Gastroesophageal sphincter (tissue), 4 donors: ENCODE data around the gene ETV6. TPM values are rescaled to one million over a fixed set of nuclear protein-coding genes. Genes with fewer than 3 reads are reported as not detected.
A peak's percentile ranks its signal among the peaks of the same experiment; 100 is the strongest.

ENCODE experiments used
- ATAC-seq: fragments of 150-250 bp; one replicate; pipeline ENCODE4 v1.9.1; 2016; ENCODE audit warnings: mild to moderate bottlenecking, moderate library complexity
- H3K27ac ChIP-seq, 4 donors: fragments of 200-600 bp; sonication (generic) in 3 of 4; 1 replicate in 3 of 4; 2 replicates in 1 of 4; pipeline ENCODE4 v1.5.1; 2016 to 2019
- H3K27me3 ChIP-seq: fragments of 200-600 bp; sonication (generic); one replicate; pipeline ENCODE4 v1.5.1; 2019
- H3K36me3 ChIP-seq, 2 donors: fragments of 200-600 bp; sonication (generic); one replicate each; pipeline ENCODE4 v1.5.1; 2019; ENCODE audit warnings: control low read depth in 1 of 2
- H3K4me1 ChIP-seq, 3 donors: fragments of 200-600 bp; sonication (generic); 1 replicate in 2 of 3; 2 replicates in 1 of 3; pipeline ENCODE4 v1.5.1; 2016 to 2019; ENCODE audit warnings: control low read depth in 2 of 3
- H3K4me3 ChIP-seq, 2 donors: fragments of 200-600 bp; sonication (generic); one replicate each; pipeline ENCODE4 v1.5.1; 2019; ENCODE audit warnings: mild to moderate bottlenecking in 1 of 2, moderate library complexity in 1 of 2
- H3K9me3 ChIP-seq, 3 donors: fragments of 200-600 bp; sonication (generic); one replicate each; pipeline ENCODE4 v1.5.1; 2017 to 2019; ENCODE audit warnings: control low read depth in 2 of 3
- EP300 ChIP-seq: sonication (generic); formaldehyde crosslinking; IDR thresholded peaks from one replicate; pipeline ENCODE4 v1.6.1; 2017; ENCODE audit warnings: antibody characterized with exemption, mild to moderate bottlenecking
- POLR2A ChIP-seq, 2 donors: fragments of 450-650 bp; IDR thresholded peaks; one replicate each; pipeline ENCODE4 v1.6.1; 2017; ENCODE audit warnings: antibody characterized with exemption in 2 of 2, mild to moderate bottlenecking in 2 of 2, moderate library complexity in 1 of 2
- POLR2AphosphoS5 ChIP-seq: sonication (generic); formaldehyde crosslinking; IDR thresholded peaks from one replicate; pipeline ENCODE4 v1.6.1; 2017; ENCODE audit warnings: antibody characterized with exemption
- WGBS, 2 donors: methylation state at CpG; one replicate each; pipeline ENCODE4 v1.1.5; 2018; ENCODE audit warnings: low coverage in 1 of 2; 5-methylcytosine and 5-hydroxymethylcytosine counted together
- total RNA-seq, 4 donors: library from RNA; depleted of rRNA; stranded (reverse); fragments of >200 nt; gene quantifications; one replicate each; pipeline ENCODE4 v1.1.0, GENCODE V29; 2016
- TF ChIP-seq, protein P1 (sequence below), 4 experiments: fragments of 200-600 bp in 2 of 4; fragments of 450-650 bp in 2 of 4; sonication (generic) in 1 of 4; IDR thresholded peaks; one replicate each; pipeline ENCODE4 v1.5.1; 2017 to 2019; ENCODE audit warnings: antibody characterized with exemption in 4 of 4, mild to moderate bottlenecking in 2 of 4, moderate library complexity in 2 of 4

ETV6 gene
- total RNA-seq, 4 donors from 2014 or later: 18.7 to 30.1 (median 21.1) TPM

DNA sequence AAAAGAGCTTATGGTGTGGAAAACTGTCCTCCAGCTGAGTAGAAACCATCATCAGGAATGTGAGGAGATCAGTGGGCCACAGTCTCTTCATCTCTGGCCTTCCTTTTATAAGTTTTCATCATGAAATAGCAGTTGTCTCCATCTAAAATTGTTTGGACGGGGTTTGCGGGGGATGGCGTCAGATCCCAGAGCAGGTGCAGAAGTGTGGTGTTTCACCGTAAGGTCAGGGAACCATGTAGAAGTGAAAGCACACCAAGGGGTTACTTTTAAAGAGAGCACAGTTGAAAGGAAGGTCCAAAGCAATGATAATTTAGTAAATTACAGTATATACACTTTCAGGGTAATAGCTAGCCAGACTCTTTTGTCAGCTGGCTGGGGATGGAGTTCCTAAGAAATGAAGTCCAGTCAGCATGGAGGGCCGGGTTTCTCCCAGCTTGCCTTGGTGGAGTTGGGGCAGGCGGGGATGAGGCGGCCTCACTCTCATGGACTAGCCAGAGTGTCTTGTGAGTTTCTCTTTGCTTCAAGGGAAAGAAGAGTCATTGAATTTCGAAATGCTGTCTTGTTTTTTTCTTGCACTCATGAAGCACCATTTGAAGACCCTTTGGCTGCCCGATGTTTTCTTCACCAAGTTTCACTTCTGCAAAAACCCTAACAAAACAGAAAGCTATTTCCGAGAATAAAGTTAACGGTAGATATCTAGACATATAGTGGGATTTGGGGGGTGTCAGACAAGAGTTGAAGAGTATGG lies 100.6 kb downstream of the ETV6 start:
- H3K27me3 ChIP-seq: no peaks in the 10 kb centered on the region
- no peaks in the 10 kb centered on the region for H3K36me3 ChIP-seq
- no peak for ATAC-seq
- peaks cover 15 to 87% (median 18%) of the 10 kb centered on the region in 3 donors for H3K4me1 ChIP-seq
- TF ChIP-seq EP300 (no peak), POLR2AphosphoS5 (no peak), POLR2A (IDR thresholded peaks at IDR 0.05) (no peak)
- TF ChIP-seq, protein P1, sequence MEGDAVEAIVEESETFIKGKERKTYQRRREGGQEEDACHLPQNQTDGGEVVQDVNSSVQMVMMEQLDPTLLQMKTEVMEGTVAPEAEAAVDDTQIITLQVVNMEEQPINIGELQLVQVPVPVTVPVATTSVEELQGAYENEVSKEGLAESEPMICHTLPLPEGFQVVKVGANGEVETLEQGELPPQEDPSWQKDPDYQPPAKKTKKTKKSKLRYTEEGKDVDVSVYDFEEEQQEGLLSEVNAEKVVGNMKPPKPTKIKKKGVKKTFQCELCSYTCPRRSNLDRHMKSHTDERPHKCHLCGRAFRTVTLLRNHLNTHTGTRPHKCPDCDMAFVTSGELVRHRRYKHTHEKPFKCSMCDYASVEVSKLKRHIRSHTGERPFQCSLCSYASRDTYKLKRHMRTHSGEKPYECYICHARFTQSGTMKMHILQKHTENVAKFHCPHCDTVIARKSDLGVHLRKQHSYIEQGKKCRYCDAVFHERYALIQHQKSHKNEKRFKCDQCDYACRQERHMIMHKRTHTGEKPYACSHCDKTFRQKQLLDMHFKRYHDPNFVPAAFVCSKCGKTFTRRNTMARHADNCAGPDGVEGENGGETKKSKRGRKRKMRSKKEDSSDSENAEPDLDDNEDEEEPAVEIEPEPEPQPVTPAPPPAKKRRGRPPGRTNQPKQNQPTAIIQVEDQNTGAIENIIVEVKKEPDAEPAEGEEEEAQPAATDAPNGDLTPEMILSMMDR (IDR thresholded peaks at IDR 0.05): no peak
- no peaks in the 10 kb centered on the region for H3K9me3 ChIP-seq
- WGBS, 2 donors: 67 to 96% methylated on average over 4 to 11 of the region's 11 CpGs
- H3K27ac ChIP-seq: peak overlapping the region in 3 of 4 donors; percentile 16 to 45 (median 22)
- H3K4me3 ChIP-seq: no peak overlapping the region

DNA sequence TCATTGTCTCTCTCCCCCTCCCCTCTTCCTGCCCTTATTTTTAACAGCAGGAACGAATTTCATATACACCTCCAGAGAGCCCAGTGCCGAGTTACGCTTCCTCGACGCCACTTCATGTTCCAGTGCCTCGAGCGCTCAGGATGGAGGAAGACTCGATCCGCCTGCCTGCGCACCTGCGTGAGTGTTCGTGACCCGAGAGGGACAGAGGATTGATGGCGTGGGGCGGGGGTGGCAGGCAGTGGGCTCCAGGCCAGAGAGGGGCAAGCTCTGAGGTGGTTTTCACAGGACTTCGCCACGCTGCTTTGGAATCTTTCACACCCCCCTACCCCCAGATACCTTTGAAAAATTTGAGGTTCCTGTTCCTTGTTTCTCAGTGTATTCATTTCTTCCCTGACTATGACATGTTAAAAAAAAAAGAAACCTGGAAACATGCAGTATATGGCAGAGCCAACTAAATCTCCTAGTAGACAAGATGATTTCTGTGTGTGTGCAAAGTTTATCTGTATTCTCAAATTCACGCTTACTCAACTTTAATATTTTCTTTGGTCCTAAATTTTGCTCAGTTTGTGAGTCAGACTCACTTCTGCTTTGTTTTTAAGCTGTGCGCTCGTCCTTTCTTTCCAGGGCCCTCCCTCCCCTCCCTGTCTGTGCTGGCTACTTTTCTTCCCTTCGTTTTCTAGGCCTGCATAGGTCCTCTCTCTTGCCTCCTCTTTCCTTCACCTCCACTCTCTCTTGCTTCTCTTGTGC lies 103.1 kb downstream of the ETV6 start:
- Histone ChIP-seq H3K4me1 (peaks cover 18 to 88% (median 20%) of the 10 kb centered on the region in 3 donors), H3K27me3 (no peaks in the 10 kb centered on the region), H3K4me3 (no peak overlapping the region), H3K36me3 (no peaks in the 10 kb centered on the region), H3K9me3 (no peaks in the 10 kb centered on the region), H3K27ac (peak overlapping the region; percentile 85 to 100 (median 94))
- ATAC-seq: no peak
- 33 to 60% methylated on average over 7 to 10 of the region's 21 CpGs for WGBS, 2 donors
- TF ChIP-seq, protein P1 (IDR thresholded peaks at IDR 0.05): no peak
- TF ChIP-seq POLR2A (IDR thresholded peaks at IDR 0.05) (no peak), EP300 (no peak), POLR2AphosphoS5 (no peak)

DNA sequence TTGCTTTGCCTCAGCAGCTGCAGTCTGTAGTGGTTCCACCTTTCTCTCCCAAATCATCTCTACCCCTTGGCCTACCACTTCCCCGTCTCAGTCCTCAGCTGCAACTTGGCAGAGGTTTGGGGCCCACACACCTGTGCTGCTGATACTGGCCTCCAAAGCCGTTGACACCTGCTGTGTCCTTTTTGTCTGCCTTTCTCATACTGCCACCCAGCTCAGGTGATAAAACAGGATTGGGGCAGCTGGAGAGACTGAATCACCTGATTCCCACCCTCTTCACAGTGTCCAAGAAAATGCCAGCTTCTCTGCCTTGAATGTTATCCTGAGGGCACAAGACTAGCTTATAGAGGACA lies 103.7 kb downstream of the ETV6 start:
- H3K36me3 ChIP-seq: no peaks in the 10 kb centered on the region
- WGBS, 2 donors: 40 to 65% methylated on average over 1 to 2 of the region's 2 CpGs
- H3K27me3 ChIP-seq: no peaks in the 10 kb centered on the region
- peak overlapping the region; percentile 85 to 100 (median 94) for H3K27ac ChIP-seq
- no peak for TF ChIP-seq POLR2AphosphoS5
- no peak for TF ChIP-seq POLR2A (IDR thresholded peaks at IDR 0.05)
- TF ChIP-seq, protein P1 (IDR thresholded peaks at IDR 0.05): no peak
- TF ChIP-seq EP300: no peak
- no peak overlapping the region for H3K4me3 ChIP-seq
- ATAC-seq: no peak
- H3K9me3 ChIP-seq: no peaks in the 10 kb centered on the region
- H3K4me1 ChIP-seq: peaks cover 24 to 88% (median 25%) of the 10 kb centered on the region in 3 donors

DNA sequence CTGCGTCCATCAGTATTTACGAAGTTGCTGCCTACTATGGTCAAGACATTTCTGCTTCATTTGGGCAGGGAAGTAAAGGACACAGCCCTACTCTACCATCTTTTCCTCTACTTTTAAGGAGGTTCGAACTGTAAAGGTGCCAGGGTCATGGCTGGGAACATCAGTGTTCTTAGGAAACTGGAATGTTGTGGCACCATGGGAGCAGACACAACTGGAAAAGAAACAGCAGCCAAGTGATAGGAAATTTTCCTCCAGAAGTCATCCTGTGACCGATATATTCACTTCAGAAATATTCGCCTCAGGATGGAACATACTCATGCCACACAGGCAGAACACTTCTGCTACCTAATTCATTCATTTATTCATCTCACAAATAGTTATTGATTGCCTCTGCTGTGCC lies 104.4 kb downstream of the ETV6 start:
- no peaks in the 10 kb centered on the region for H3K27me3 ChIP-seq
- no peaks in the 10 kb centered on the region for H3K36me3 ChIP-seq
- WGBS, 2 donors: 36 to 59% methylated on average over 3 to 5 of the region's 5 CpGs
- TF ChIP-seq POLR2AphosphoS5 (peak; percentile 14), EP300 (no peak)
- H3K4me3 ChIP-seq: no peak overlapping the region
- peaks cover 29 to 88% (median 30%) of the 10 kb centered on the region in 3 donors for H3K4me1 ChIP-seq
- peak overlapping the region; percentile 85 to 100 (median 94) for H3K27ac ChIP-seq
- no peak for ATAC-seq
- H3K9me3 ChIP-seq: no peaks in the 10 kb centered on the region

DNA sequence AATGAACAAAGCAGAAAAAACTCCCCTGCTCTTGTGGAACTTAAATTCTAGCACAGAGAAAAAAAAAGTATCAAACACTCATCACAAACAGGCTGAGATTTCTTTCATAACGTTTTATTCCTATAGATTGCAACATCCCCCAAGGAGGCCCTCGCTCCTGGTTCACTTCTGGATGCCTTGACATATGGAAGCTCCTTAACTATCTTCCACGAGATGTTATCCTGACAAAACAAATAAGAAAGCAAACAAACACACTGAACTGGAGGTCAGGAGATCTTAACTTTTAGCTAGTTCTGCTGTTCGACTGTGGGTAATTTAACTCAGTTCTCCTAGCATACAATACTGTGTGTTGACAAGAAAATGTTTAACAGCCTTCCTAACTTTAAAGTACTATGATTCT lies 104.8 kb downstream of the ETV6 start:
- ATAC-seq: no peak
- Histone ChIP-seq H3K4me3 (no peak overlapping the region), H3K27me3 (no peaks in the 10 kb centered on the region), H3K36me3 (no peaks in the 10 kb centered on the region), H3K27ac (peak overlapping the region; percentile 85 to 100 (median 94)), H3K9me3 (no peaks in the 10 kb centered on the region), H3K4me1 (peaks cover 30 to 88% (median 32%) of the 10 kb centered on the region in 3 donors)
- 45 to 59% methylated on average over 4 of the region's 4 CpGs for WGBS, 2 donors
- no peak for TF ChIP-seq POLR2A (IDR thresholded peaks at IDR 0.05)
- no peak for TF ChIP-seq EP300
- TF ChIP-seq, protein P1 (IDR thresholded peaks at IDR 0.05): no peak
- no peak for TF ChIP-seq POLR2AphosphoS5
